D721Med (cell line): ENCODE results near the gene RUFY4.

Experiments
- DNase-seq: peaks from one replicate; pipeline ENCODE4 v3.0.0; 2011; ENCODE audit warnings: low spot score; ENCODE audit not compliant: insufficient read length
- FAIRE-seq: peaks from 2 replicates; lab custom pipeline; 2011; peaks lifted over from hg19 to GRCh38; lab: Jason Lieb, UNC
- TF ChIP-seq, protein P1 (sequence below): IDR thresholded peaks from 2 replicates; pipeline ENCODE4 v1.5.1; 2012; ENCODE audit warnings: mild to moderate bottlenecking, control low read depth; ENCODE audit not compliant: insufficient read depth; ENCODE audit errors: missing control alignments

Gene RUFY4

GRCh38 chr2:218123986-218124385 lies 54.9 kb downstream of the RUFY4 start:
- FAIRE-seq, result no peak
- TF ChIP-seq, protein P1, sequence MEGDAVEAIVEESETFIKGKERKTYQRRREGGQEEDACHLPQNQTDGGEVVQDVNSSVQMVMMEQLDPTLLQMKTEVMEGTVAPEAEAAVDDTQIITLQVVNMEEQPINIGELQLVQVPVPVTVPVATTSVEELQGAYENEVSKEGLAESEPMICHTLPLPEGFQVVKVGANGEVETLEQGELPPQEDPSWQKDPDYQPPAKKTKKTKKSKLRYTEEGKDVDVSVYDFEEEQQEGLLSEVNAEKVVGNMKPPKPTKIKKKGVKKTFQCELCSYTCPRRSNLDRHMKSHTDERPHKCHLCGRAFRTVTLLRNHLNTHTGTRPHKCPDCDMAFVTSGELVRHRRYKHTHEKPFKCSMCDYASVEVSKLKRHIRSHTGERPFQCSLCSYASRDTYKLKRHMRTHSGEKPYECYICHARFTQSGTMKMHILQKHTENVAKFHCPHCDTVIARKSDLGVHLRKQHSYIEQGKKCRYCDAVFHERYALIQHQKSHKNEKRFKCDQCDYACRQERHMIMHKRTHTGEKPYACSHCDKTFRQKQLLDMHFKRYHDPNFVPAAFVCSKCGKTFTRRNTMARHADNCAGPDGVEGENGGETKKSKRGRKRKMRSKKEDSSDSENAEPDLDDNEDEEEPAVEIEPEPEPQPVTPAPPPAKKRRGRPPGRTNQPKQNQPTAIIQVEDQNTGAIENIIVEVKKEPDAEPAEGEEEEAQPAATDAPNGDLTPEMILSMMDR, result no peak
- no peak for DNase-seq

DNA sequence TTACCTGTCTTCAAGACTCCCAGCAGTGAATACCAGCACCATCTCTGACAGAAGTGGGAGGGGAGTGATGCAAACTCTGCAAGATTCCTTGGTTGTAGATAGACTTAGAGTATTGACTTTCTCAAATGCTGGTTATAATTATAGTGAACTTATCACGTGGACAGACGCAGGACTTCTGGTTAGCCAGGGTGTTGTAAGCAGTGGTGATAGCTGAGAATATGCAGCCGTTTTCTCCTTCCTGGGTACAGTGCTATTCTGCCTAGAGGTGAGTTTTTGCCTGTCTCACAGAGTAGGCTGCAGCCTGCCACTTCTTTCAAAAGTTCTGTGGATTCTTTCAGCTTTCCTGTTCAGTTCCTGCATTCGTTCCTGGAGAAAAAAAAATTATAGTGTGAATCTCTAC lies 56.0 kb downstream of the RUFY4 start:
- no peak for FAIRE-seq
- TF ChIP-seq, protein P1, result no peak
- no peak for DNase-seq

DNA sequence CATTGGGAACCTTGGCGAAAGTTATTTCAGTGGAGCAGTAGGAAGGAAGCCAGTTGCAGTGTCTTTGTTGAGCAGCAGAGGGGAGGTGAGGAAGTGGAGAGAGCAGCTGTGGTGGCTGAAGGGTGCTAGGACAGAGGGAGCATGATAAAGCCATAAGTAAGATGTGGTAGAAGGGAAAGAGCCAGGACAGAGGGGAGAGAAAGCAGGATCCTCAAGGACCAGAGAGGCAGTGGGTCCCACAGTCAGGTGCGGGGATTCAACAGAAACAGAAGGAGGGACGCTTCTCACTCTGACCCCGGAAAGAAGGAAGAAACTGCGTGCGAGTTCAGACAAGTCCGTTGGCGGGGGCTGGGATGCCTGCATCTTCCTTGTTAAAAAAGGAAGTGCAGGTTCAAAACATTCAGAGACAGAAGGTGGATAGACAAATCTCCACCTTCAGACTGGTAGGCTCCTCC lies 56.6 kb downstream of the RUFY4 start, which contains the start of gene CXCR2:
CXCR2 (plus strand) TSS at position 403 of the 455 bp plus-strand sequence. CDS start 8,774 bp downstream, outside the sequence.
- DNase-seq (no peak), FAIRE-seq (no peak)
- TF ChIP-seq, protein P1, result no peak

GRCh38 chr2:218127929-218128455 lies 58.9 kb downstream of the RUFY4 start:
- FAIRE-seq (no peak), DNase-seq (no peak)
- TF ChIP-seq, protein P1, result no peak

GRCh38 chr2:218128781-218129457 lies 59.9 kb downstream of the RUFY4 start:
- TF ChIP-seq, protein P1, result no peak
- FAIRE-seq (no peak), DNase-seq (no peak)

DNA sequence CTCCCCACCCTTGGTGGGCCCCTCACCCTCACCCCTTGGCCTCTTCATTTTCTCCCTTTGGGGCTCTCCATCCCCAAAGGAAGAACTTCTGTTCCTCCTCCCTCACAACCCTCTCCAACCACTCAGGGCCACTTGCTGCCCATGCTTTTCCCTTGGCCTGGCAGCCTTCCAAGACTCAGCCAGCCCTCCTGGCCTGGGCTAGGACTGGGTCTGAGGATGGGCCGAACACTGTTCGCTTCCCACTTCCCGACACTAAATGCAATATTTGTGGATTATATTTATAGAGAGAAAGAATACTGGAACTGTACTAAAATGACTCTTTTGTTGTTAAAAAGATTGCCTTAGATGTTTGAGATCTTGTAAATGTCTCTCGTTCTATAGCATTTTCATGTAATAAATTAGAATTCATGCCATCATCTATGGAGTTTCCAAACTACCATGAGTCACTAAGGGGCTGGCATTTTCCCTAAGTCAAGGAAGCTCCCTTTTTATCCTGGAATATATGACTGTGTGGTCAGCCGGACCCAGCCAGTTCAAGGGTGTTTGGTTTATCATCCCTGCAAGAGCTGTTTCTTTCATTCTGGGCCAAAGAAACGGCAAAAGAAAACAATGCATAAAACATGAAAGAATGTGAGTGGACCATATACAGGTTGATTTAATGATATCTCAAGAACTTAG lies 60.5 kb downstream of the RUFY4 start:
- FAIRE-seq, result no peak
- no peak for DNase-seq
- TF ChIP-seq, protein P1, result no peak
